Measurements from ENCODE around the gene COL27A1.

The COL27A1 gene

DNA sequence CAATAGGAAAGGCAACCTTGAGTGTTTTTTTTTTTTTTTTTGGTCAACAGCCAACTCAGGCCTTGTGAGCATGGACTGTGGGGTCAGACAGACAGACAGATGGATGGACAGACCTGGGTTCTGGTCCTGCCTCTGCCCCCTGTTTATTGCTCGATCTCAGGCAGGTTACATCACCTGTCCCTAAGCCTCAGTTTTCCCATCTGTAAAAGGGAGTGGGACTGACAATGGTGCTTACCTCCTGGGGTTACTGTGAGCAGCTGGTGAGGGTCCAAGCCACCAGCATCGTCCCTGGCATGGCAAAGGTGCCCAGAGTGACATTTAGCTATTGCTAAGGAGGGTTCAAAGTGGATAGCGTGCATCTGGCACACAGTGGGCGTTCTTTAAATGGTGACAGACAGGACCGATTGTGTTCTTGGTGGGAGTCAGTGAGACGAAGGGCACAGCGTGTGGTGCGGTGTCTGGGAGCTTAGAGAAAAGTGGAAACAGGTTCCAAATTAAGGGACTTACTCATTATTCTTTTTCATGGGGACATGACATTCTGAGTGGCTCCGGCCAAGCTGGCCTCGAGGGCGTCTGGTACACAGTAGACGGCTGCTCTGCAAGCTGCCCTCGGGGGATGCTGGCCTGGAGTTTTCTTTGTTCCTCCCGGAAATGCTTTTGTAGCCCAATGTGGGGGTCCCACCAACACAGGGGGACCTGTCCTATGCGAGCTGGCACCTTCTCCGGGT is 72.1 kb downstream of the COL27A1 start:
- no peak for DNase-seq (ENCODE audit: low spot score)

DNA sequence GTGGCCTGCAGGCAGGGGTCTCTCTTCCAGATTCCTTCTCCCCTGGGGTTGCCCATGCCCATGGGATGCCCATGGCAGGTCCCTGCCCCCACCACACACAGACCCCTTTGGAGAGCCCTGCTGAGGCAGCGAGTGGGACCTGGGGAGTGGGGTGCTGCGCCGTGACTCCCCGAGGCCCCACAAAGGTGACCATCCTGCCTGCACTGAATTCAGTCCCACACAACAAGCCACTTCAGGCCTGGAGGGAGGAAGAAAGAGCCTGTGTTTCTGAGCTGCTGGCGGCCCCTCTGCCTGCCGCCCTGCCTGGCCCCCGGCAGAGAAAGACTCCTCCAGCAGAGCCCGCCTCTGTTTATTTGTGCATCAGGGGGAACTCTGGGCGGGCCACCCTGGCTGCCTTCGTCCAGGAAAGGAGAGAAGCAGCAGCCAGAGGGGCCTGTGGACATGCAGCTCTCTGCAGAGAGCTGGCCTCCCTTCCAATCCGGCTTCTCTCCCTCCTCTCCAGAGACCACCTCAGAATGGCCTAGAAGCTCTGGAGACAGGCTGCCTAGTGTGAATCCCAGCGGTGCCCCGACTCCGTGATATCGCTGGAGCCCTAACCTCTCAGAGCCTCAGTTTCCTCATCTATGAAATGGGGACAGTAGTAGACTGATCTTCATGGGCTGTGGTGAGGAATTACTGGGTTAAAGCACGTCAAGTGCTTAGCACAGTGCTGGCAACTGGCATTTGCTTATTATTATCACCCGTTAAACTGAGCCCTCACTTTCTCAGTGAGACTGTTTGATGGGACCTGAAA is 72.9 kb downstream of the COL27A1 start:
- DNase-seq (ENCODE audit: low spot score): no peak

DNA sequence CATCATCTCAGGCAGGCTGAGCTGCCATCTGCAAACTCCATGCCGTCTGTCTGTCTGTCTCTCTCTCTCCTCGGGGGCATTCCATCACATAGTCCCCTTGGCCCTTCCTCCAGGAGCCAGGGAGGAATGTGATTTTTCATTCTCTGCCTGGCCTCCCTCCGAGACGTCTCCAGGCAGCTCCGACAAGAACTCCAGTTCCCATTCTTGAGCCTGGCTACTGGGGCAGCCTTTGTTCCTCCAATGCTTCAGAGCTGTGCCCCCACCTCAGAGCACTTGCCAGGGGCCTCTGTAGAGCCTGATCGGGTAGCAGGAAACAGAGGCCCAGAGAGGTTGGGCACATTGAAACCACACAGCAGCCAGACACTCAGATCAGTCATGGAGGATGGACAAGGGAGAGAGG is 74.0 kb downstream of the COL27A1 start:
- DNase-seq (ENCODE audit: low spot score): no peak

- no peak for DNase-seq (ENCODE audit: low spot score)
Measured at GRCh38 chr9:114230068-114230467, 74.7 kb downstream of the COL27A1 start.

DNA sequence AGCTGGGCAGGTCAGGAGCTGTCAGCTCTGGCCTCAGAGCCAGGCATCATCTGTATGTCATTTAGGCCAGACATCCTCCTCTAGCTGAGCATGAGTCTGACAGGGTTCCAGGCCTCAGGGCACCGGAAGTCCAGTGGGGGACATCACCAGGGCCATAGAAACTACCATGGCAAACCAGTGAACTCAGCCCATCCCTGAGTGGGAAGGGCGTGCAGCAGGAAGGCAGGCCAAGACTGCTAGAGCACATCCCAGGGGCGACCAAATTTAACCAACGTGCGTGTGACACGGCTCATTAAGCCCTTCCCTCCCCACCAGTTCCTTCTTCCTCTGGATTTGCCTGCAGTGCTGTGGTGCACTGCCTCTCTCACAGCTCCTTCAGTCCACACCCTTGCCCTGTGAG is 75.9 kb downstream of the COL27A1 start:
- no peak for DNase-seq (ENCODE audit: low spot score)

DNA sequence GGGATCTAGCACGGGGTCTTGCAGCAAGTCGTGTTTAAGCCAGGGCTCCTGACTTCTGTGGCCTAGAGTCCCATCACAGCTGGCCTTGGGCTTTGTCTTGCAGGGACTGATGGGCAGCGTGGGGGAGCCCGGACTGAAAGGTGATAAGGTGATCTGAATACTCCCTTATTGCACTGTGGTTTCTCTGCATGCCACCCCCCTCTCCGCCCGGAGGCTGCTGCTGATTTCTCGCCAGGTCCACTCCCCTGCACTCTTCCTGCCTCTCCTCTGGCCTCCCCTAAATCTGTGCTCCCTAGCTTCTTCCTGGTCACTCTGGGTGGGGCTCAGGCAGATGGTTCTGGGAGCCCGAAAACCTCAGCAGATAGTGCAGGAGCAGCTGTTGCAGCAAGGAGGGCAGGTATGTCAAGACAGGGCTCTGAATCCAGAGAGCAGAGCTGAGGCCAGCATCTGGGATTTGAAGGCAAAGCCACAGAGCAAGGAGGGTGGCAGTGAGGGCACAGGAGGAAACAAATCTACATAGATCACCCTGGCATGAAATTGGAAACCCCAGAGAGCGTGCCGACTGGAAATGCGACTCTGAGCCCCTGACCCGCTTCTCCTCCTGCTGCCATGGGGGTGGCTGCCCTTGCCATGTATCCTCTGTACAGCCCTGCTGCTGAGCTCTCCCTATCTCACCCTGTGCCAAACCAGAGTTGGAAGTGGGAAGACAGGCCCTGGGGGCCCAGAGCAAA is 76.5 kb downstream of the COL27A1 start:
- no peak for DNase-seq (ENCODE audit: low spot score)

- DNase-seq (ENCODE audit: low spot score): no peak
Measured at GRCh38 chr9:114233491-114234185, 78.3 kb downstream of the COL27A1 start.

DNA sequence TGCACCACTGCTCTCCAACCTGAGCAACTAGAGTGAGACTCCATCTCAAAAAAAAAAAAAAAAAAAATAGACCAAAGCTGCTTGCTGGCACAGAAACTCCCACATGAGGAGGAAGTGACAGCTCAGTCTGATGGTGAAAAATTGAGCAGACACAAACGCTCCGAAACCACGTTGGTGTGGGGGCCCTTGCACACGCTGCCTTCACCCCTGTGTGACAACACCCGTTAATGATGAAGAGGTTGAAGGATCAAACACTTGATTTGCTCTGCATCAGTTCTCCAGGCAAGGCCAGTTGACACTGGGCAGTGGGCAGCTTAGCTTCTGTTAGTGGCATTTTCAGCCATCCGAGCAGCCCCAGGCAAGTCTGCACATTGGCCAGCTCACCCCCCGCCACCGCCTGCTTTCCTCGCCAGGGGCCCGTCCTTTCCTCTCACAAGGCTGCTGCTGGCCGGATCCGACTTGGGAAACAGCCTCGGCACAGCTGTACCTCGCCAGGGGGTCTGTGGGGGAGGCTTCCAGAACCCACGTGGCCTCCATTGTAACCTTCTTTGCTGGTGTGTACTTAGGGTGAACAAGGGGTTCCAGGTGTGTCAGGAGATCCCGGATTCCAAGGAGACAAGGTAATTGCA is 79.8 kb downstream of the COL27A1 start:
- DNase-seq (ENCODE audit: low spot score): no peak

GRCh38 chr9:114236391-114237138 is 81.2 kb downstream of the COL27A1 start:
- no peak for DNase-seq (ENCODE audit: low spot score)

DNA sequence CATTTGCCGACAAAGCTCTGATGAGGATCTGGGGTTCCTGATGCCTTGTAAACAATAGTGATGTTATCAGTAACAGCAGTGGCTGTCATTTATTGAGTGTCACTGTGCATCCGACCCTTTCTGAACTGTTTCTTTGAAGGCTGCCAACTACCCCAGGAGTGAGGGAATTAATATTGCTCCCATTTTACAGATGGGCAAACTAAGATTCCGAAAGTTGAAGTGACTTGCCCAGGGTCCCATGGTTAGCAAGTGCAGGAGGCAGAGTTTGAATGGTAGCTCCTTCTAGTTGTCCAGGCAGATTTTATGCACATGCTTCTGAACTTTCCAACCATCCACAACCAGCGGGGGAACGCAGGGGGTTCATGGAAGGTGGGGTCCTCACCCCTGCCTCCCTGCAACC is 81.9 kb downstream of the COL27A1 start:
- DNase-seq (ENCODE audit: low spot score): no peak

GRCh38 chr9:114237781-114238180 is 82.4 kb downstream of the COL27A1 start:
- DNase-seq (ENCODE audit: low spot score): no peak

- no peak for DNase-seq (ENCODE audit: low spot score)
Measured at GRCh38 chr9:114238472-114238871, 83.1 kb downstream of the COL27A1 start.

- DNase-seq (ENCODE audit: low spot score): peak; percentile 7
Measured at GRCh38 chr9:114238891-114239875, 83.8 kb downstream of the COL27A1 start.

GRCh38 chr9:114240216-114240615 is 84.9 kb downstream of the COL27A1 start:
- DNase-seq (ENCODE audit: low spot score): no peak

- no peak for DNase-seq (ENCODE audit: low spot score)
Measured at GRCh38 chr9:114240647-114241558, 85.6 kb downstream of the COL27A1 start.

DNA sequence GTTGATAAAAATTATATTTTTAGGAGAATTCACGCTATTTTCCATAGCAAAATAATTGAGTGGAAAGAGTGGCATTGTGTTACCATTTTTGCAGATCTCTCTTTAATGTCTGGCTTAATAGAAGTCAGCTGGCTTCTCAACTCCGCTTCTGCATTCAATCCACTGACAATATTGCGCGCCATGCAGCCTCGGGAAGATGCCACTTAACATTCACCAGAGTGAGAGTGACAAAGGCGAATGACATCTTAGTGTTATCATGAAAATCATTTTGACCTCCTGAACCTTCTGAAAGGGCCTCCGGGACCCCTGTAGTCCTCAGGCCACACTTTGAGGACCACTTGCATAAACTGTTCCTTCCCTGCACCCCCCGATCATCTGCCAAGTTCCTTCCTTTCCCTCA is 87.5 kb downstream of the COL27A1 start:
- DNase-seq (ENCODE audit: low spot score): no peak

GRCh38 chr9:114243240-114243639 is 87.9 kb downstream of the COL27A1 start:
- no peak for DNase-seq (ENCODE audit: low spot score)

GRCh38 chr9:114244570-114244969 is 89.2 kb downstream of the COL27A1 start:
- no peak for DNase-seq (ENCODE audit: low spot score)

DNA sequence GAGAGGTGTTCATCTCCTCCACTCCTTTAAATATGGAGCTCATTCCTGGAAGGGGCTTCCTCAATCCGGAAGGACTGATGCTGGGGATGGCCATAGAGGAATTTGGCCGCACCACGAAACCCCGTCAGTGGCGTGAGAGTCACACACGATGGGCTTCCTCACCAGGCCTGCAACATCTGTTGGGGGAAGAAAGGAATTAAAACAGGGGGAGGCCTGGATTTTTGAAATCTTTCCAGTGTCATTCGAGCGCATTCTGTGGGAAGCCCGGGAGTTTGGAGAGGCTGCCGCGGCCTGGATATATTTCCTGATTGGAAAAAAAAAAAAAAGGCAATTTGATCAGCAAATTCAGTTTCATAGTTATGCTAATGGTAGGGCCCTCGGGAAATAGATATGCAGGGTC is 91.2 kb downstream of the COL27A1 start:
- DNase-seq (ENCODE audit: low spot score): no peak
